Ishikawa (cell line): Measurements from ENCODE around the gene GPNMB.

Source experiments
- FOXM1 ChIP-seq: IDR thresholded peaks from 2 replicates; pipeline ENCODE4 v1.6.1; 2012; ENCODE audit warnings: low read depth, borderline replicate concordance
- REST ChIP-seq: IDR thresholded peaks from 2 replicates; pipeline ENCODE4 v1.6.1; 2012; ENCODE audit warnings: low read depth, mild to moderate bottlenecking
- TAF1 ChIP-seq: IDR thresholded peaks from 2 replicates; pipeline ENCODE4 v1.6.1; 2012; ENCODE audit warnings: low read depth, mild to moderate bottlenecking
- USF1 ChIP-seq: IDR thresholded peaks from 2 replicates; pipeline ENCODE4 v1.6.1; 2012

GRCh38 chr7:23268746-23269145, 22.2 kb downstream of the GPNMB start:
- TF ChIP-seq FOXM1: no peak
- TF ChIP-seq USF1: no peak
- no peak for TF ChIP-seq REST
- TF ChIP-seq TAF1: no peak
